Ovary (tissue), 9 donors: ENCODE results near the gene CCBE1. TPM values are rescaled to one million over a fixed set of nuclear protein-coding genes. Genes with fewer than 3 reads are reported as not detected.

Experiments used
- DNase-seq, 5 donors: peaks; one replicate each; pipeline ENCODE4 v3.0.0-alpha.2; 2019 to 2020
- H3K27ac ChIP-seq, 2 donors: fragments of 200-600 bp; one replicate each; pipeline versions ENCODE4 v1.5.1 to v1.8.0; 2019 to 2022
- H3K27me3 ChIP-seq: fragments of 200-600 bp; one replicate; pipeline ENCODE4 v1.8.0; 2022
- H3K36me3 ChIP-seq: fragments of 200-600 bp; sonication (generic); one replicate; pipeline ENCODE4 v1.5.1; 2019
- H3K4me1 ChIP-seq: one replicate; pipeline ENCODE4 v1.8.1; 2013; ENCODE audit warnings: mild to moderate bottlenecking, moderate library complexity; ENCODE audit not compliant: insufficient read depth
- H3K4me3 ChIP-seq: fragments of 200-600 bp; sonication (generic); one replicate; pipeline ENCODE4 v1.5.1; 2017
- H3K9me3 ChIP-seq, 2 donors: fragments of 200-600 bp in 1 of 2; sonication (generic) in 1 of 2; one replicate each; pipeline versions ENCODE4 v1.5.1 to v1.8.1; 2013 to 2019; ENCODE audit warnings: mild to moderate bottlenecking in 1 of 2, moderate library complexity in 1 of 2
- CTCF ChIP-seq, 3 donors: fragments of 450-650 bp in 2 of 3; fragments of 200-600 bp in 1 of 3; IDR thresholded peaks; one replicate each; pipeline versions ENCODE4 v1.5.1 to v1.8.0; 2016 to 2022; ENCODE audit warnings: antibody characterized with exemption in 3 of 3, mild to moderate bottlenecking in 1 of 3
- EP300 ChIP-seq: sonication (generic); formaldehyde crosslinking; IDR thresholded peaks from one replicate; pipeline ENCODE4 v1.6.1; 2017; ENCODE audit warnings: antibody characterized with exemption
- POLR2A ChIP-seq: fragments of 450-650 bp; IDR thresholded peaks from one replicate; pipeline ENCODE4 v1.6.1; 2017; ENCODE audit warnings: antibody characterized with exemption, mild to moderate bottlenecking, moderate library complexity
- WGBS, 3 donors: extraction: QIAGEN DNeasy Blood & Tissue Kit in 1 of 3; methylation state at CpG; one replicate each; pipeline versions ENCODE4 v1.1.5 to v1.1.7; 2013 to 2017; 5-methylcytosine and 5-hydroxymethylcytosine counted together
- intact Hi-C, 4 donors: fragments of 100-400 bp; cut with DNase I; formaldehyde crosslinking; loops; one replicate each; pipeline versions ENCODE4 v1.11.0 to v1.15.1; 2022 to 2023
- polyA plus RNA-seq, 2 donors: library from polyadenylated mRNA; stranded (reverse); fragments of 200-250 nt in 1 of 2; fragments of 350-450 nt in 1 of 2; fragmentation: Illumina TruSeq in 1 of 2; extraction: RNeasy Lipid Tissue Mini Kit (QIAGEN cat#74804) in 1 of 2; gene quantifications; one replicate each; pipeline ENCODE4 v1.2.3, GENCODE V29; 2013 to 2014
- total RNA-seq, 7 donors: library from RNA; depleted of rRNA in 2 of 7; stranded (reverse); fragments of >200 nt in 2 of 7; fragmentation: NEBNext Ultra II Directional in 3 of 7; extraction: Animal tissue kit (Norgen Biotek cat#: 25700) in 3 of 7; gene quantifications; one replicate each; pipeline versions ENCODE4 v1.1.0 to v1.2.4, GENCODE V29; 2016 to 2023
- donor health status: DM: no; HTN: no; CAD: no; lungs with moderate emphysema.
- donor health status: DM: no; HTN: no; CAD: no.
- donor health status: Bipolar disorder and iron deficiency.
- donor health status: DM: yes; HTN: yes; CAD: no.
- donor health status: DM: no; HTN: no; CAD: no.
- donor health status: DM: yes; HTN: yes; CAD: no.

Gene CCBE1
- total and polyA plus RNA-seq, 9 donors = 15.9 to 109 (median 43.9) TPM

GRCh38 chr18:59432803-59433597 is 264.2 kb downstream of the CCBE1 start:
- no peak for DNase-seq
- WGBS, 3 donors = 27 to 43% (median 40%) methylated on average over 5 of the region's 5 CpGs
- TF ChIP-seq CTCF (IDR thresholded peaks at IDR 0.05) = no peak
- no peak for TF ChIP-seq POLR2A
- TF ChIP-seq EP300 = no peak
- no peak overlapping the region for H3K4me3 ChIP-seq
- intact Hi-C loops = no loop called here
- no peak overlapping the region for H3K27ac ChIP-seq
- H3K27me3 ChIP-seq = no peaks in the 10 kb centered on the region
- H3K4me1 ChIP-seq = no peaks in the 10 kb centered on the region
- no peaks in the 10 kb centered on the region for H3K36me3 ChIP-seq
- H3K9me3 ChIP-seq = no peaks in the 10 kb centered on the region

- Histone ChIP-seq H3K27ac (no peak overlapping the region), H3K9me3 (no peaks in the 10 kb centered on the region), H3K4me3 (no peak overlapping the region), H3K27me3 (no peaks in the 10 kb centered on the region), H3K36me3 (no peaks in the 10 kb centered on the region), H3K4me1 (no peaks in the 10 kb centered on the region)
- no peak for TF ChIP-seq EP300
- no peak for TF ChIP-seq POLR2A
- TF ChIP-seq CTCF (IDR thresholded peaks at IDR 0.05) = no peak
- intact Hi-C loops = no loop called here
- WGBS, 3 donors = 47 to 67% (median 54%) methylated on average over 1 of the region's 1 CpG
- DNase-seq = no peak
Observed at GRCh38 chr18:59431131-59431530, 266.1 kb downstream of the CCBE1 start.

GRCh38 chr18:59429608-59430007 is 267.6 kb downstream of the CCBE1 start:
- Histone ChIP-seq H3K27ac (no peak overlapping the region), H3K36me3 (no peaks in the 10 kb centered on the region), H3K4me1 (no peaks in the 10 kb centered on the region), H3K4me3 (no peak overlapping the region), H3K9me3 (no peaks in the 10 kb centered on the region), H3K27me3 (no peaks in the 10 kb centered on the region)
- intact Hi-C loops = no loop called here
- no peak for DNase-seq
- 59 to 83% (median 61%) methylated on average over 7 of the region's 7 CpGs for WGBS, 3 donors
- no peak for TF ChIP-seq EP300

GRCh38 chr18:59428018-59428417 is 269.2 kb downstream of the CCBE1 start:
- no peaks in the 10 kb centered on the region for H3K27me3 ChIP-seq
- H3K36me3 ChIP-seq = no peaks in the 10 kb centered on the region
- TF ChIP-seq POLR2A = no peak
- no peak for TF ChIP-seq CTCF (IDR thresholded peaks at IDR 0.05)
- TF ChIP-seq EP300 = no peak
- DNase-seq = no peak
- H3K4me3 ChIP-seq = no peak overlapping the region
- H3K9me3 ChIP-seq = no peaks in the 10 kb centered on the region
- WGBS, 3 donors = 85 to 92% (median 89%) methylated on average over 1 of the region's 1 CpG
- H3K27ac ChIP-seq = no peak overlapping the region
- H3K4me1 ChIP-seq = peaks cover 2% of the 10 kb centered on the region
- intact Hi-C loops = no loop called here

GRCh38 chr18:59426855-59427254 is 270.4 kb downstream of the CCBE1 start:
- TF ChIP-seq EP300 = no peak
- TF ChIP-seq POLR2A = no peak
- TF ChIP-seq CTCF (IDR thresholded peaks at IDR 0.05) = no peak
- no peak for DNase-seq
- H3K27me3 ChIP-seq = no peaks in the 10 kb centered on the region
- no peaks in the 10 kb centered on the region for H3K9me3 ChIP-seq
- no peak overlapping the region for H3K4me3 ChIP-seq
- no peaks in the 10 kb centered on the region for H3K36me3 ChIP-seq
- intact Hi-C loops = no loop called here
- peaks cover 2% of the 10 kb centered on the region for H3K4me1 ChIP-seq
- 91 to 95% (median 91%) methylated on average over 2 of the region's 2 CpGs for WGBS, 3 donors
- no peak overlapping the region for H3K27ac ChIP-seq
